HG03432 (cell line): ENCODE data around the gene MARCKSL1.

Source experiments
- ATAC-seq: cut with Tn5 transposase; IDR thresholded peaks from one replicate; pipeline ENCODE4 v1.9.1; 2021; ENCODE audit warnings: mild to moderate bottlenecking, moderate library complexity; ENCODE audit not compliant: unreplicated experiment

Gene MARCKSL1

DNA sequence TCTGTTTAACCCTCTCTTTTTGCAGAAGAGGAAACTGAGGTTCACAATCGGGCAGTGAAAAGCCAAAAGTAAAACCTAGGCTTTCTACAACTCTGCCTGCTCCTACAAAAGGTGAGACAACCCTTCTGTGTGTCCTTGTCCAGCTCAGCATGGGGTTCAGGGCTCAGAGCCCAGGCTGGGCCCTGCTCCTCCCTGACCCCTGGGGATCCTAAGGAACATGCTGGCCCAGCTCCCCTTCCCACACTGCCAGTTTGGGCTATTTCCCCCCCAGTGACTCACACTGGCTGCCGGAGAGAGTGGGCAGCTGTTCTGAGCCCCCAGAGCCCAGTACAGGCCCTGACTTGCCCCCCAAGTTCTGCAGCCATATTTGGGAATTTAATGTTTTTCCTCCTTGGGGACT is 17.4 kb upstream of the MARCKSL1 start:
- ATAC-seq = no peak

DNA sequence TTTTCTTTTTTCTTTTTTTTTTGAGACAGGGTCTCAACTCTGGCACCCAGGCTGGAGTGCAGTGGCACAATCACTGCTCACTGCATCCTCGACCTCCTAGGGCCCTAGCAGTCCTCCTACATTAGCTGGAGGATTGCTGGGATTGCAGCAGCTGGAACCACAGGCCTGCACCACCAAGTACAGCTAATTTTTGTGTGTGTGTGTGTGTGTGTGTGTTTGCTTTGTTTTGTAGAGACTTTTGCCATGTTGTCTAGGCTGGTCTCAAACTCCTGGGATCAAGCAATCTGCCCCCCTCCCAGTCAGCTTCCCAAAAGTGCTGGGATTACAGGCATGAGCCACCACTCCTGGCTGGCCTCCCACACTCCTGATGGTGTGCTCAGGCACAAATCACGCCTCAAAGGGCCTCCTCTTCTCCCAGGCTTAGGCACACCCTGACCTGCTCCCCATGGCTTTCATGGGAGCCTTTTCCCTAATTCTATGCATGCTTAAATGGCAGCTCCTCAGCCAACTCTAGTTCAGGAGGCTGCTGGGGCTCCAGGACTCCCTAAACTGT is 16.9 kb upstream of the MARCKSL1 start:
- ATAC-seq = no peak

- ATAC-seq = no peak
These were observed 16.3 kb upstream of the MARCKSL1 start for GRCh38 chr1:32352239-32352745.

DNA sequence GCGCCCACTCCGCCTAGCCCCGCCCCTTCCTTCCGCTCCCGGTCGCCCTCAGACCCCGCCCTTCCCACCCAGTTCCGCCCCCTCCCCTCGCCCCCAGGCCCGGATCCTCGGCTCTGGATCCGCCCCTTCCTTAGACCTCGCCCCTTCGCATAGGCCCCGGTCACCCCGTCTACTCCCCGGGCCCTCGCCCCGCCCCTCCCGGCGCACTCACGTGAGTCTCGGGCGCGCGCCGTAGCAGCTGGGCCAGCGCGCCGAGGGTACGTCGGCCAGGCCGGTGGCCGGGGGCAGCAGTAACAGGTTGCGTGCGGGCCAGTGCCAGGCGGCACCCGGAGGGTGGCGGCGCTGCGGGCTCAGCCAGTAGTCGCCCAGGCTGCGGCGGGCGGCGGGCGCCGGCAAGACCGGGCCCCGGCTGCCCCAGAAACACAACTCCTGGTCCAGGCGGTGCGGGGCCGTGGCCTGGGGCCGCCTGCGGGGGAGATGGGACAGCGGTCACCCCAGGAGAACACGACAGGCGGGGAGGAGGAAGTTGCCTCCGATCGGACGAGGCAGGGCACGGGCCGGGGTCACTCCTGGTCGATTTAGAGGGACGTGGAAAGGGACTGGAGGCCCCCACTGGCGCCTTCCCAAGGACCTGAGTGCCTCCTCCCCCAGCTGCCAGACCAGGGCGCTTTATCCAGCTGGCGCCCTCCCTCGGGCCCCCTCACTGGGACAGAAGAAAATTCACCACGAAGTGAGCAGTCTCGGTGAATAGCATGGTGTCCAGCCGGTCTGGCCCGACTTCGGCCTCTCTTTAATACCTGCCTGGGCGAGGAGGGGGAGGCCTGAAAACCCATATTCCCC is 15.6 kb upstream of the MARCKSL1 start:
- peak; percentile 89 for ATAC-seq

GRCh38 chr1:32350785-32351398 is 14.9 kb upstream of the MARCKSL1 start:
- peak; percentile 46 for ATAC-seq

DNA sequence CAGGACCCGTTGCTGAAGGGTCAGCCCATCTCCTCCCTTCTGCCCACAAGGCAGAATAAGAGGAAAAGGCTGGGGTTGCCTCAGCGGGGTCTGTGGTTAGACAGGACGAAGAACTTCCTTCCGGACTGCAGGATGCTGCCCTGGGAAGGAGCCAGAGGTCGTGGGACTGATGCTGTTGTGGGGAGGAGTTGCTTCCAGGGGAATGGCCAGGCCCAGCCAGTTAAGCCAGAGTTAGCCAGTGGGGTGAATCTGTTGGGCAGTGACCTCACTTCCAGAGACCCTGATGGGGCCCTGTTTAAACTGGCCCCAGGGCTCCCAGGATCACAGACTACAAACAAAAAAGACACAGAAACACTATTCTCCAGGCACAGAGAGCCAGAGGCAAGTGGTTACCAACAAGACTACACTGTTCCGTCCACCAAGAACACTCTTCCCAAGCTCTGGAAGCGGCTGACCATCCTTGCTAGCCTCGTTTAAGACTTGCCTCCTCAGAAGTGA is 13.2 kb upstream of the MARCKSL1 start:
- no peak for ATAC-seq

DNA sequence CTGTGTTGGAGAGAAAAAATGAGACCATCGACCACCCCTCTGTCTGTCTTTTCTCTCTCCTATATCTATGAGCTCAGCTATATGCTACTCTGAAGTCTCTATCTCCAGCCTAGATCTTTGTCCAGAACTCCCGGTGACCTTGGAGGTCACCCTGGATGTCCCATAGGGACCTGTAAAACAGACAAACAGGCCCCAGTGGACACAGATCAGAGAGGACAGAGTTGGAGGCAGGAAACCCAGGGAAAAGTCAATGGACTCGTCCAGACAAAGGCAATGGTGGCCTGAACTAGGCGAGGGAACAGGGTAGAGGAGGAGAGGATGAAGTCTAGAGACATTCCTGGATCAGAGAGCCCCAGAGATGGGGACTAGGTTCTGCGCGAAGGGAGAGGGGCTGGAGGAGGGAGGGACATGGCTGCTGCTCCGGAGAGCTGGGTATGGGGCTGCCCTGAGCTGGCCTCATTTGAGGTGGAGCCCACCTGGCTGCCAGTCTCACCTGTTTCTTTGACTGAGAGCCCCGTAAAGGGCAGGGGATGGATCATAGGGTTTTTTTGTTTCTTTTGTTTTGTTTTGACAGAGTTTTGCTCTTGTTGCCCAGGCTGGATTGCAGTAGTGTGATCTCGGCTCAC is 10.6 kb upstream of the MARCKSL1 start:
- no peak for ATAC-seq

- no peak for ATAC-seq
These were observed 9.3 kb upstream of the MARCKSL1 start for GRCh38 chr1:32345289-32345827.

DNA sequence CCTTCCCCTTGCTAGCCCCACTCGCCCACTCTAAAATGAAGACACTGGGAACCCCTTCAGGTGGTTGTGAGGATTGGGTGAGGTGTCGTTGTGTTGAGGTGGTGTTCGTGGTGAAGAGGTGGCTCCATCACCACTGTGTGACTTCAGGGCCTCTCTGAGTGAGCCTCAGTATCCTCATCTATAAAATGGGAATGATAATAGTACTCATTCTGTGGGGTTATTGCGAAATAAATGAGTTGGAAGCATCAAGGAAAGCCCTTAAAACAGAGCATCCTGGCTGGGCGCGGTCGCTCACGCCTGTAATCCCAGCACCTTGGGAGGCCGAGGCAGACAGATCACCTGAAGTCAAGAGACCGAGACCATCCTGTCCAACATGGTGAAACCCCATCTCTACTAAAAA is 6.7 kb upstream of the MARCKSL1 start:
- no peak for ATAC-seq

DNA sequence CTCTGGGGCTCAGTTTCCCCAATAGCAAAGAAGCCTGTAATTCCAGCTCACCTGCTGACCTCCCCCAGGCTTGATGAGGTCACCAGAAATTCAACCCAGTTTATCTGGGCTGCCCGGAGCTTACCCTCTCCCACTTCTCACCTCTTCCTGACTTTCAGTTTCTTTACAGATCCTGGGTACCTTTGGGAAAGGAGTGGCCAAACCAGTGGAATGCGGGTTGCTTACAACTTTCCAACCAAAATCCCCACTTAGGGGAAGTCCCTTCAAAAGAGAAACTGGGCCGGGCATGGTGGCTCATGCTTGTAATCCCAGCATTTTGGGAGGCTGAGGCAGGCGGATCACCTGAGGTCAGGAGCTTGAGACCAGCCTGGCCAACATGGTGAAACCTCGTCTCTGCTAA is 5.9 kb upstream of the MARCKSL1 start:
- ATAC-seq = no peak

GRCh38 chr1:32341186-32341757 is 5.2 kb upstream of the MARCKSL1 start:
- no peak for ATAC-seq

DNA sequence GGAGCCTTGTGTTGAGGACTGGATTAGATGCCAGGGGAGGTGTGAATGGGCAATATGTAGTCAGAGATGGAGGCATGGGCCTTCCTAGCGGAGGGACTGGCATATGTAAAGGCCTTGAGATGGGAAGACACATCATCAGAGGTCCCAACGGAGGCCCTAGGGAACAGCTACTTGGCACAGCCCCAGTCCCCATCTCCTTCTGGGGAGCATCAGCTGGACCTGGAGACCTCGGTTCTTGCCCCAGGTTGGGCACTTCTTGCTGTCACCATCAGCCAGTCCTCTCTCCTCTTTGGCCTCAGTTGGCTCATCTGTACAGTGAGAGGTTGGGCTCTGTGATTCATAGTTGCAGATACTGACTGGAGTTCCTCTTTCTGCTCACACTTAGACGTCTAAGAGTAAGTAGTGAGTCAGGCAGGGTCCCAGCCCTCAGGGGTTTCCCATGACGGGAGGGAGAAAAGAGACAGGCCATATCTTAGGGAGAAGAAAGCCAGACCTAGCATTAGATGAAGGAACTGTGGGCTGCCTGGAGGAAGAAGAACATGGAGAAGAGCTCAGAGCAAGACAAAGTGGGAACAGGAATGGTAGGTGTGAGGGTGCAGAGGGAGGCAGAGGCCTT is 3.4 kb upstream of the MARCKSL1 start:
- no peak for ATAC-seq

DNA sequence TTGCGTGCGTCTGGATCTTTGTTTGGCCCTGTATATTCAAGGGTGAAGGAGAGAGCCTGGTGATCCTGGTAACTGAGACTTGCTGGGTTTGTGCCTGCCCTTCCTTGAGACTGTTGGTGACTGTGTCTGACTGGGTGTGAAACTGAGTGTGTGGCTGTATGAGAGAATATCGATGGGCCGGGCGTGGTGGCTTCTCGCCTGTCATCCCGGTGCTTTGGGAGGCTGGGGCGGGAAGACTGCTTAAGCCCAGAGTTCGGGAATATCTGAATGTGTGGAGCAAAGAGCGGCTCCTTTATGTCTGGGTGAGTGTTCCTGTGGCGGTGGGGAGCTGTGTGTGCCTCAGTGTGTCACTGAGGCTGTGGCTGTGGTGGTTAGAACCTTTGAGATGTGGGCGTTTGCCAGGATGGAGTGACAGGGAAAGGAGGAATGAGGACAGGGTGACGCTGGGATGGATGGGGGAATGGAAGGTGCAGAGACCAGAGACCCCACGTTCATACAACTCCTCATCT is 2.7 kb upstream of the MARCKSL1 start:
- ATAC-seq = no peak

DNA sequence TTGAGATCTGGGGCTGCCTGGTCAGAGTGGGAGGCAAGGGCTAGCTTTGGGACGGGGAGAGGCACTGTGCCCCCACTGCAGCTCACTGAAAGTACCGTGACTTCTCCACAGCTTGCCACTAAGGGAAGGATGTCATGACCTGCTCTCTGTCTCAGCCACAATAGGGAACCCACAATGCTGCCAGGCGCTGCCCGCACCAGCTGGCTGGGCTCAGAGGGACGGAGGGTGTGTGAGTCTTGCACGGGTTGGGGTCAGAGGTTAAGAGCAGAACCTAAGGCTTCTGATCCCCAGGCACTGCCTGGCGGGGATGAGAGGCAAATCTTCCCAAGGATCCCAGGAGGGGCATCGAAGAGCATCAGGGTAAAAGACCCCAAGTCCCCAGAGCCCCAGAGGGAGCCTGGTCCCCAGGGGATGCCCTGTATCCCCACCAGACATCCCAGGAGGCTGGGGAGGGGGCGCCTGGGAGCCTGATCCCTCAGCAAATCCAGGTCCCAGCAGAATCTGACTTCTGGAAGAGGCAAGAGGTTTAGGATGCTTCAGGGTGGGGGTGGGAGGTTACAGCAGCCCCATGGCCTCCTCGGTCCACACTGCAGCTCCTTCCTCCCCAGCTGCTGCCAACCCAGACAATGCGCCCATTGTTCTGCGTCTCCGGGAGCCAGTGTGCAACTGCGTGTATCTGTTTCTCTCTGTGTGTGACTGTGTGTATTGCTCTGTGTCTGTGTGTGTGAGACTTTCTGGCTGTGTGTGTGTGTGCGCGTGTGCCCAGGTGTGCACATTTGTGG is 2.0 kb upstream of the MARCKSL1 start:
- ATAC-seq = peak; percentile 26

DNA sequence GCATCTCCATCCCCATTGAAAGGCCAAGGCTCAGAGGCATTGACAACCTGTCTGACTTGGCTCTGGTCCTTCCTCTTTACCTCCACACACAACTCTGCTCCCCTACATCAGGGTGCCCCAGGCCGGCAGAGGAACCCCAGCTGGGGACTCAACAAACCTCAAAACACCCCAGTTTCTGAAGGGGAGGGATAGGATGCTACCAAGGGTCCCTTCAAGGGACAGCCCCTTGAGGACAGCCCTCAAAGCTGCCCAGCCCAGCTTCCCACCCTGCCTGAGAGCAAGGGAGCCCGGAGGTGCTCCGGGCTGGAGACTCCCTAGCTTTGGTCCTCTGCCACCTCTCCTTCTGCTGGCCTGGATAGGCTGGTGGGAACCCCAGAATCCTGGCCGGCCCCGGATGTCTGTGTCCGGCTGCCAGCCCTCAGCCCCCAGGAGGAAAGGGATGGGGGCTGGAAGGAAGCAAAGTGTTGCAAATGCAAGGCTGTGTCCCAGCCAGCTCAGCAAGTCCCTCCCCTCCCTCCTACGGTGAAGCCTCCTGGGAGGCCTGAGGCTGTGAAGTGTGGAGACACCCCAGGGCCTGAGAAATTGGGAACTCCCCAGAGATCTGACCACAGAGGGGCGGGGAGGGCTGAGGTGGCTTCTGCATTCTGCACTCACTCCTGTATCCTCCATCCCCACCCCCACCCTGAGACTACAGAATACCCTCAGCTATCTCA is 1.1 kb upstream of the MARCKSL1 start:
- ATAC-seq = peak; percentile 23

GRCh38 chr1:32336591-32336932 is 529 bp upstream of the MARCKSL1 start:
- peak; percentile 1 for ATAC-seq

- peak; percentile 3 for ATAC-seq
These were observed 571 bp downstream of the MARCKSL1 start for GRCh38 chr1:32335535-32335789.

DNA sequence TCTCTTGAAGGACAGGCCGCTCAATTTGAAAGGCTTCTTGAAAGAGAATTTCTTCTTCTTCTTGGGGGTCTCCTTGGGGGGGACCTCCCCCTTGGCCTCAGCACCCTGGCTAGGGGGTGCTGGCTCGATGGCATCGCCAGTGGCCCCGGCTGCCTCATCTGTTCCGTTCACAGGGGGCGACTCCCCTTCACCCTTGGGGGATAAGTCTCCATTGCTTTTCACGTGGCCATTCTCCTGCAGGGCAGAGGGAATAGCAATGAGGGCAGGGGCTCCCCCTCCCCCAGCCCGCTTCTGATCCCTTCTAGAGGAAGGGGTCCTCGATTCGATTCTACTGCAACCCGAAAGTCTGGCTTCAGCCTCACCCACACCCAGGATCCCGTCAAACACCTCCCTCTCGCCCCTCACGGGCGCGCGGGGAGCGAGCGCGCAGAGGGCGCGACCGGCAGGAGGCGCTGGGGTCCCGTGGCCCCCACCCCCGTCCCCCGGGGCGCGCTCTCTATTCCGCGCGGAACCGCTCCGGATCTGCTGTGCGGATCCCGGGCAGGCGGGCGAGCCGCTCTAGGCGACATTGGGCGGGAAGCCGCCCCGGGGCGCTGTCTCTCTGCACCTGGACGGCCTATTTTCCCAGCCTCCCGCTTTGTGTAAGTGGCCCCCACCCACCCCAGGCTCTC is 1.0 kb downstream of the MARCKSL1 start:
- ATAC-seq = peak; percentile 18
